Activated B cell treated with CpG ODN at 0.5 μM for 24 hours (primary cell): ENCODE data around the gene VPS25. TPM values are rescaled to one million over a fixed set of nuclear protein-coding genes. Genes with fewer than 3 reads are reported as not detected.

ENCODE experiments used
- ATAC-seq: fragments of 200-7000 bp; cut with Tn5 transposase; one replicate; pipeline ENCODE4 v1.10.0; 2021; ENCODE audit warnings: low read depth, mild to moderate bottlenecking, moderate library complexity
- CTCF ChIA-PET: fragments of 350-600 bp; sonication (Branson Sonifier 250); formaldehyde crosslinking; loops from one replicate; lab custom pipeline; 2021; ENCODE audit warnings: antibody characterized with exemption; lab: Charles Lee
- POLR2A ChIA-PET: fragments of 350-600 bp; sonication (Branson Sonifier 250); formaldehyde crosslinking; loops from one replicate; lab custom pipeline; 2021; ENCODE audit warnings: antibody characterized with exemption; lab: Charles Lee
- DNase-seq: peaks from one replicate; pipeline ENCODE4 v3.0.0; 2022
- H3K27ac Mint-ChIP-seq: one replicate; pipeline ENCODE4 v1.8.0; 2020; ENCODE audit warnings: mixed read lengths
- H3K27me3 Mint-ChIP-seq: one replicate; pipeline ENCODE4 v1.8.0; 2021; ENCODE audit warnings: mixed read lengths
- H3K36me3 Mint-ChIP-seq: one replicate; pipeline ENCODE4 v1.8.0; 2021; ENCODE audit warnings: low read depth, mixed read lengths
- H3K4me1 Mint-ChIP-seq: one replicate; pipeline ENCODE4 v1.8.0; 2021; ENCODE audit warnings: mixed read lengths
- H3K4me3 Mint-ChIP-seq: one replicate; pipeline ENCODE4 v1.8.0; 2020; ENCODE audit warnings: mild to moderate bottlenecking, mixed read lengths
- H3K9me3 Mint-ChIP-seq: one replicate; pipeline ENCODE4 v1.8.0; 2020; ENCODE audit warnings: mixed read lengths
- intact Hi-C: fragments of 100-400 bp; cut with micrococcal nuclease; formaldehyde crosslinking; loops from one replicate; pipeline ENCODE4 v1.15.1; 2024
- total RNA-seq: library from RNA; stranded (reverse); gene quantifications from 2 replicates; pipeline ENCODE4 v1.2.3, GENCODE V29; 2022
- TF ChIP-seq, protein P1 (sequence below): fragments of 200-600 bp; IDR thresholded peaks from one replicate; pipeline ENCODE4 v1.8.0; 2022; ENCODE audit warnings: antibody characterized with exemption, mild to moderate bottlenecking

VPS25 gene
- total RNA-seq, 1 donor from 2014 or later, result 49.8 TPM

DNA sequence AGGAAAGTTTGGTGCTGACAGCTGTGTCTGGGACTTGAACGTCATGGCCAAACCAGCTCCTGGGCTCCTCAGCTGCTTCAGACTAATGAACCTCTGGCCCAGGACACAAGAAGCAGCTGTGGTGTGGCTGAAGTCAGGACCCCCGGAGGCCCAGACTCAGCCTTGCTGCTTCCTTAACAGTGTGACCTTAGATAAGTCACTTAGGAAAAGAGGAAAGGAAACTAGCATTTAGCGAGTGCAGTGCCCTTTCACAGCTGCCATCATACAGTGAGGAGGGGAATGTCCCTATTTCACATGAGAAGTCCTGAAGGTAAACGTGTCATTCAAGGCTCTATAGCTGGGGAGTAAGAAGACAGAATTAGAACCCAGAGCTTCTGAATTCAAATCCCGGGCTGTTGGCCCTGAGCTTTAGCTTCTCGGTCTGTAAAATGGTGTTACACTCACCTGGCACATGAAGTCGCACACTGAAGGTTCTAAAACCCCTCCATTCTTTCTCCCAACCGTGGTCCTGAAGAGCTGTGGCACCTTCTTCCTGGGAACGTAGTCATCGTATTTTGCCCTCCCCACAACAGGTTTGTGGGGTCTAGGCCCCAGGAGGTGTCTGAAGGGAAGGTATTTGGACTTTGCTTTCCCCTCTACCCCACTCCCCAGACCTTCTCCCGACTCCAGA lies 13.1 kb upstream of the VPS25 start:
- TF ChIP-seq, protein P1, sequence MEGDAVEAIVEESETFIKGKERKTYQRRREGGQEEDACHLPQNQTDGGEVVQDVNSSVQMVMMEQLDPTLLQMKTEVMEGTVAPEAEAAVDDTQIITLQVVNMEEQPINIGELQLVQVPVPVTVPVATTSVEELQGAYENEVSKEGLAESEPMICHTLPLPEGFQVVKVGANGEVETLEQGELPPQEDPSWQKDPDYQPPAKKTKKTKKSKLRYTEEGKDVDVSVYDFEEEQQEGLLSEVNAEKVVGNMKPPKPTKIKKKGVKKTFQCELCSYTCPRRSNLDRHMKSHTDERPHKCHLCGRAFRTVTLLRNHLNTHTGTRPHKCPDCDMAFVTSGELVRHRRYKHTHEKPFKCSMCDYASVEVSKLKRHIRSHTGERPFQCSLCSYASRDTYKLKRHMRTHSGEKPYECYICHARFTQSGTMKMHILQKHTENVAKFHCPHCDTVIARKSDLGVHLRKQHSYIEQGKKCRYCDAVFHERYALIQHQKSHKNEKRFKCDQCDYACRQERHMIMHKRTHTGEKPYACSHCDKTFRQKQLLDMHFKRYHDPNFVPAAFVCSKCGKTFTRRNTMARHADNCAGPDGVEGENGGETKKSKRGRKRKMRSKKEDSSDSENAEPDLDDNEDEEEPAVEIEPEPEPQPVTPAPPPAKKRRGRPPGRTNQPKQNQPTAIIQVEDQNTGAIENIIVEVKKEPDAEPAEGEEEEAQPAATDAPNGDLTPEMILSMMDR, result no peak
- peak overlapping the region; percentile 61 for H3K27ac Mint-ChIP-seq
- CTCF ChIA-PET, result interaction anchor here (0.7 to 4.5 kb wide), 6 partner anchors 13 to 182 kb away, joined by 3 to 37 read pairs (median 3); partner anchors contain the start of genes PSMC3IP and VPS25
- DNase-seq (no peak), ATAC-seq (peak; percentile 79)
- intact Hi-C loops, result no loop called here
- H3K36me3 Mint-ChIP-seq, result no peaks in the 10 kb centered on the region
- H3K27me3 Mint-ChIP-seq, result peaks cover 31% of the 10 kb centered on the region
- POLR2A ChIA-PET, result interaction anchor here (0.6 to 3.5 kb wide), 11 partner anchors 13 to 555 kb away, joined by 3 to 26 read pairs (median 5); partner anchors contain the start of genes BECN1, CNTD1, COA3 and EZH1
- peak overlapping the region; percentile 81 for H3K4me3 Mint-ChIP-seq
- H3K9me3 Mint-ChIP-seq, result no peaks in the 10 kb centered on the region
- peaks cover 12% of the 10 kb centered on the region for H3K4me1 Mint-ChIP-seq

DNA sequence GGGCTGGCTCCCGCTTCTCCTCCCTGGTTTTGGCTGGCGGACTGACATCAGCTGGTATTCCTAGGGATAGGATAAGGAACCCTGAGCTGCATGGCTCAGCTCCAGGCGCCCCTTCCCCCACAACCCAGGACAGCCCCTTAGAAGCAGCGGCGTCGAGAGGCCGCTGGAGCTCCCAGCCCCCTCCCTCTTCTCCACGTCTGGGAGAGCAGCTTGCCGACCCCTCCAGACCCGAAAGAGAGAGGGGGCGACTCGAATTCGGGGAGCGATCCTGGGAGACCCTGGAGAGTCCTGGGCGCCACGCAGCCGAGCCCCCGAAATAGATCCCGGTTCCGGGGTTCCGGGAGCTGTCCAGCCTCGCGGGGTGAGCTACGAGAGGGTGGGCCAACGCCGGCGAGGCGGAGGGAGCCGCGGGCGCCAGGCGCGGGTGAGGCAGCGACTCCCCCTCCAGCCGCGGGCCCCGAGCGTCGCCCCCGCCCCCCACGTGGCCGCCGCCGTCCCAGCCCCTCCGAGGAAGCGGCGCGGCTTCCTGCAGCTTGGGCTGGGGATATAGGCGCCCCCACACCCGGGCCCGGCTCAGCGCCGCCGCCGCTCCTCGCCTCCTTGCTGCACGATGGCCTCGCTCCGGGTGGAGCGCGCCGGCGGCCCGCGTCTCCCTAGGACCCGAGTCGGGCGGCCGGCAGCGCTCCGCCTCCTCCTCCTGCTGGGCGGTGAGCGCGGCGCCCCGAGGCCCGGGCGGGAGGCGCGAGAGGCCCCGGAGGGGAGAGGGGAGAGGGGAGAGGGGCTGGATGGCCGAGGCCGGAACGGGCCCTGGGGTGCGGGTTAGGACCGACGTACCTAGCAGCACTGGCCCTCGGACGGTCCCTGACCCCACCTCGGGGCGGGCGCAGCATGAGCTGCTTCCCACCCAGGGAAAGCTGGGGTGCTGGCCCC lies 12.3 kb upstream of the VPS25 start, which contains the start of gene RAMP2:
Gene RAMP2, plus strand, starts transcription at position 576 of the 930 bp plus-strand sequence. Its CDS starts 35 bp downstream, at position 611.
- ChIA-PET POLR2A (interaction anchor here (0.6 to 3.5 kb wide), 9 partner anchors 13 to 555 kb away, joined by 3 to 26 read pairs (median 4); partner anchors contain the start of genes CNTD1, COA3, EZH1 and PSMC3IP), CTCF (interaction anchor here (1.0 to 4.5 kb wide), 5 partner anchors 12 to 183 kb away, joined by 3 to 37 read pairs (median 3); partner anchors contain the start of genes PSMC3IP and VPS25)
- Mint-ChIP-seq H3K9me3 (no peaks in the 10 kb centered on the region), H3K27me3 (peaks cover 32% of the 10 kb centered on the region), H3K4me3 (peak within 1 kb of the TSS; percentile 81), H3K4me1 (peaks cover 12% of the 10 kb centered on the region), H3K36me3 (no peaks in the 10 kb centered on the region), H3K27ac (peak within 1 kb of the TSS; percentile 61)
- ATAC-seq (peak; percentile 23), DNase-seq (no peak)
- TF ChIP-seq, protein P1, result no peak
- intact Hi-C loops, result no loop called here

DNA sequence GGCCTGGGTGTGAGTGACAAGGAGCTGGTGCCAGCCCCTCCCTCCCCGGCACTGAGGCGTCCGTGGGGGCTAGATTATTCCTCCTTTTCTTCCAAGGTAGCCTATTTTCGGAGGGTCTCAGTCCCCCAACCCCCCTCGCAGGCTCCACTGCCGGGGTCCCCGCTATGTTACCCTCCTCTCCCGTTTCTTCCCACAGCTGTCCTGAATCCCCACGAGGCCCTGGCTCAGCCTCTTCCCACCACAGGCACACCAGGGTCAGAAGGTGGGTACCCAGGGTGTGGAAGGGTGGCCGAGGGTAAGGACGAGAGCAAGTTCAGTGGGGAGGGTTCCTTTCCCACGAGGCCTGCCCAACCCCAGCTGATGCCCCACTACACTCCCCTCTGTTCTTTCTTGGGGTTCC lies 11.6 kb upstream of the VPS25 start:
- peaks cover 28% of the 10 kb centered on the region for H3K27me3 Mint-ChIP-seq
- CTCF ChIA-PET, result interaction anchor here (1.4 to 4.5 kb wide), 3 partner anchors 12 to 183 kb away, joined by 3 to 37 read pairs (median 3); partner anchors contain the start of genes PSMC3IP and VPS25
- intact Hi-C loops, result no loop called here

DNA sequence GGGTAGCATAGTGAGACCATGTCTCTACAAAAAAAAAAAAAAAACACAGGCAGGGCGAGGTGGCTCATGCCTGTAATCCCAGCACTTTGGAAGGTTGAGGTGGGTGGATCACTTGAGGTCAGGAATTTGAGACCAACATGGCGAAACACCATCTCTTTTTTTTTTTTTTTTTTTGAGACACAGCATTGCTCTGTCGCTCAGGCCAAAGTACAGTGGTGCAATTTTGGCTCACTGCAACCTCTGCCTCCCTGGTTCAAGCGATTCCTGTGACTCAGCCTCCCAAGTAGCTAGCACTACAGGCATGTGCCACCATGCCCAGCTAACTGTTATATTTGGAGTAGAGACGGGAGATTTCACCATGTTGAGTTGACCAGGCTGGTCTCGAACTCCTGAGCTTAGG lies 7.1 kb upstream of the VPS25 start:
- ATAC-seq (no peak), DNase-seq (no peak)
- Mint-ChIP-seq H3K27ac (no peak overlapping the region), H3K4me3 (no peak overlapping the region), H3K27me3 (peaks cover 31% of the 10 kb centered on the region), H3K9me3 (no peaks in the 10 kb centered on the region), H3K36me3 (no peaks in the 10 kb centered on the region), H3K4me1 (no peaks in the 10 kb centered on the region)
- TF ChIP-seq, protein P1, result no peak
- POLR2A ChIA-PET, result no interaction called here
- intact Hi-C loops, result no loop called here
- CTCF ChIA-PET, result interaction anchor here (2.6 kb wide), 1 partner anchor 188 kb away, joined by 8 read pairs; the partner anchor contains the start of gene PSMC3IP

More for the DNA sequence above, 11.6 kb upstream of the VPS25 start:
- no peak overlapping the region for H3K27ac Mint-ChIP-seq
- no peaks in the 10 kb centered on the region for H3K9me3 Mint-ChIP-seq
- POLR2A ChIA-PET, result interaction anchor here (1.1 to 3.5 kb wide), 4 partner anchors 12 to 554 kb away, joined by 4 to 26 read pairs (median 12); partner anchors contain the start of genes EZH1, PSMC3IP and VPS25
- H3K4me1 Mint-ChIP-seq, result peaks cover 12% of the 10 kb centered on the region
- TF ChIP-seq, protein P1, result no peak
- no peaks in the 10 kb centered on the region for H3K36me3 Mint-ChIP-seq
- DNase-seq (no peak), ATAC-seq (no peak)
- H3K4me3 Mint-ChIP-seq, result peak overlapping the region; percentile 24
